HT-29 (cell line): Measurements from ENCODE around the gene SMARCC2. TPM values are rescaled to one million over a fixed set of nuclear protein-coding genes. Genes with fewer than 3 reads are reported as not detected.

Source experiments
- DNase-seq: peaks from one replicate; pipeline ENCODE4 v3.0.0-alpha.2; 2015; ENCODE audit warnings: low spot score
- total RNA-seq: library from RNA; depleted of rRNA; stranded (reverse); fragments of >200 nt; shearing (Covaris generic); gene quantifications from 2 replicates; pipeline ENCODE4 v1.2.3, GENCODE V29; 2014; rRNA removed

Gene SMARCC2
- total RNA-seq, 1 experiment from 2014 or later: 20.2 TPM

- no peak for DNase-seq
Measured at GRCh38 chr12:56126732-56127239, 62.5 kb downstream of the SMARCC2 start.

DNA sequence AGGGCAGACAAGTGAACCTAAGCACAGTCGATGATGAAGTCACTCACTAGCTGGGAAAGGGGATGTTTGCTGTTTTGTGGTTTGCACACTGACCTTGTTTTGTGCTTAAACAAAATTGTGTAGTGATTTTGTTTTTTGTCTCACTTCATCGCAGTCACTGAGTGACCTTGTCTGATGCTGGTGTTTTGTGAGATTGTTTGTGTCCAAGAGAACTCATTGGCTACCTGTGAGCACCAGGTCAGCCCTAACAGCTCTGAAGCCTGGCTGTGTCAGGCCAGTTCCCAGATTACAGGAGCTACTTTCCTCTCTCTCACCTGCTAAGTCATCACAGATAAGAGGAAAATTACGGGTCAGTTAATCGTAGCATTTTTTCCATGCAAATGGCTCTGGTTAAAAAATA, 65.2 kb downstream of the SMARCC2 start:
- no peak for DNase-seq

DNA sequence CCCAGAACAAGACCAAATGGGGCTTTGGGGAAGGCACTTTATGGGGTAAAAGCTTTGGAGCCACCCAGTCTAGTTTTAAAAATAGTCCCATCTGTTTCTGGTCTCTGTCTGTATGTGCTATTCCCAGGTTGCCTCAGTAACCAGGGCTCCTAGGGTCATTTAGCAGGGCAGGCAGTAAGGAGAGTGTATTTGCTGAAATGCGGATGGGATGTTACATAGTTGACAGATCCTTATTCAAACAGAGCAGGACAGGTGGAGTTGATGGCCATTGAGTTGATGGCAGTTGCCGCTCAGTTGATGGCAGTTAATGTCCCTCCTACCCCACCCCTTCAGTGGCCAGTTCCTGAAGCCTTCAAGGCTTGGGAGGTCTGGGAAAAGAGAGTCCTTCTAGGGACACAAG, 66.6 kb downstream of the SMARCC2 start:
- no peak for DNase-seq

- DNase-seq: no peak
Measured at GRCh38 chr12:56121204-56121870, 67.9 kb downstream of the SMARCC2 start.

GRCh38 chr12:56120158-56120846, 69.0 kb downstream of the SMARCC2 start:
- no peak for DNase-seq

DNA sequence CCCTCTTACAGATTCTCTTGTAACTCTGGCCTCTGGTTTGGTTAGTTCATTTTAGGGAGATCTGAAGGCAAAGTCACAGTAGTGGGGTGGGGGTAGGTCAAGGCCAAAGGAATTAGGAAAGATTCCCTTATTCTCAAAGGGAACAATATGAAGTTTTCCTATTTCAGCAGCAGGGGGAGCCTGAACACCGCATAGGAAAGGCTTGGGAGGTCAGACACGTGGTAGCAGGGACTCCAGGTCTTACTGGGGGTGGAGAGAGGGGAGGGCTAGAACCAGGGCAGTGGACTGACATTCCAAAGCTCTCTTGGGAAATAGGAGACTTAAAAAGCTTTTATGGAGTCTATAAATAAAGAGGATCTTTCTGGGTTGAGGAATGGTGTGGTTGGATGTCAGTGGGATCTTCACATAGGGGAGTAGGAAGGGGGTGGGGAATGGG, 69.9 kb downstream of the SMARCC2 start:
- peak; percentile 90 for DNase-seq

GRCh38 chr12:56118688-56119357, 70.5 kb downstream of the SMARCC2 start:
- no peak for DNase-seq

- DNase-seq: peak; percentile 98
Measured at GRCh38 chr12:56117778-56118687, 71.2 kb downstream of the SMARCC2 start, which contains the start of gene ZC3H10. TSS of gene ZC3H10 (plus strand) at chr12:56118266. CDS start at chr12:56120563, 2,297 bp downstream.

DNA sequence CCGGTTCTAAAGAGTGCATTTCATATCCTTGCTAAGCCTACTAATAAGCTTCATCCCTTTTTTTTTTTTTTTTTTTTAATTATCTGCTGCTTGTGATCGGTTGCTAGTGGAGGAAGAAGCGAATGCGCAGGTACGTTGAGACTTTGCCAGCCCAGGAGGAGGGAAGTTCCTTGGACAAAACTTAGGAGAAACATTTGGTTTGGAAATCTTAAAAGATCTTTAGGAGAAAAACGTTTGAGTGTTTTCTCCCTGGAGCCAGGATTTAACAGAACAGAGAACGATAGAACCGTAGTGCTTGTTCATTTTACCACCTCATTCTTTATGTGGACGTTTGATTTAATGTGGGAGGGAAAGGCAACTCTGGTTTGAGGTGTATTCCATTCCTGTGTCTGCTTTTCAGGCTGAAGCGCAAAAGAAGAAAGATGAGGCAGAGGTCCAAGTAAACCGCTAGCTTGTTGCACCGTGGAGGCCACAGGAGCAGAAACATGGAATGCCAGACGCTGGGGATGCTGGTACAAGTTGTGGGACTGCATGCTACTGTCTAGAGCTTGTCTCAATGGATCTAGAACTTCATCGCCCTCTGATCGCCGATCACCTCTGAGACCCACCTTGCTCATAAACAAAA, 72.1 kb downstream of the SMARCC2 start:
- peak; percentile 39 for DNase-seq

- DNase-seq: peak; percentile 98
Measured at GRCh38 chr12:56116267-56117081, 72.8 kb downstream of the SMARCC2 start, which contains the start of gene RPL41. TSS of gene RPL41 (plus strand) at chr12:56116633.

- peak; percentile 13 for DNase-seq
Measured at GRCh38 chr12:56115329-56115728, 74.0 kb downstream of the SMARCC2 start.

GRCh38 chr12:56114084-56114483, 75.2 kb downstream of the SMARCC2 start:
- peak; percentile 3 for DNase-seq

Other genes starting within 250 kb of the SMARCC2 start
- 2.7 and 7.6 TPM in 2 replicates for gene PMEL, start 223.4 kb downstream of the SMARCC2 start, total RNA-seq
- gene CDK2, start 222.7 kb downstream of the SMARCC2 start, total RNA-seq: 46.8 and 49.4 TPM in 2 replicates
- 32.1 and 35.0 TPM in 2 replicates for gene RAB5B, start 215.4 kb downstream of the SMARCC2 start, total RNA-seq
- gene SUOX, start 192.2 kb downstream of the SMARCC2 start, total RNA-seq: 18.1 and 21.8 TPM in 2 replicates
- 1.1 and 1.9 TPM in 2 replicates for gene IKZF4, start 168.4 kb downstream of the SMARCC2 start, total RNA-seq
- gene RPS26, start 147.6 kb downstream of the SMARCC2 start, total RNA-seq: 171 and 219 TPM in 2 replicates
- gene ERBB3, start 109.3 kb downstream of the SMARCC2 start, total RNA-seq: 136 and 141 TPM in 2 replicates
- 247 and 323 TPM in 2 replicates for gene PA2G4, start 84.9 kb downstream of the SMARCC2 start, total RNA-seq
- gene RPL41, start 72.8 kb downstream of the SMARCC2 start, total RNA-seq: 3,623 and 3,873 TPM in 2 replicates
- gene ZC3H10, start 71.2 kb downstream of the SMARCC2 start, total RNA-seq: 3.9 and 4.1 TPM in 2 replicates
- 81.1 and 103 TPM in 2 replicates for gene ESYT1, start 61.2 kb downstream of the SMARCC2 start, total RNA-seq
- 45.6 TPM in 2 replicates for gene MYL6B, start 36.9 kb downstream of the SMARCC2 start, total RNA-seq
- gene MYL6, start 31.1 kb downstream of the SMARCC2 start, total RNA-seq: 918 and 956 TPM in 2 replicates
- 94.3 and 103 TPM in 2 replicates for gene RNF41, start 32.4 kb upstream of the SMARCC2 start, total RNA-seq
- 57.1 and 69.9 TPM in 2 replicates for gene NABP2, start 34.9 kb upstream of the SMARCC2 start, total RNA-seq
- gene SLC39A5, start 40.6 kb upstream of the SMARCC2 start, total RNA-seq: 8.6 and 10.7 TPM in 2 replicates
- 8.1 and 13.4 TPM in 2 replicates for gene ANKRD52, start 68.9 kb upstream of the SMARCC2 start, total RNA-seq
- 8.6 and 20.8 TPM in 2 replicates for gene COQ10A, start 77.5 kb upstream of the SMARCC2 start, total RNA-seq
- gene CS, start 110.8 kb upstream of the SMARCC2 start, total RNA-seq: 139 and 154 TPM in 2 replicates
- gene CNPY2, start 126.5 kb upstream of the SMARCC2 start, total RNA-seq: 129 and 152 TPM in 2 replicates
- gene PAN2, start 144.5 kb upstream of the SMARCC2 start, total RNA-seq: 28.8 and 30.9 TPM in 2 replicates
- 0.08 and 0.36 TPM in 2 replicates for gene IL23A, start 149.4 kb upstream of the SMARCC2 start, total RNA-seq
- 23.4 and 30.6 TPM in 2 replicates for gene STAT2, start 170.6 kb upstream of the SMARCC2 start, total RNA-seq
- gene APOF, start 173.4 kb upstream of the SMARCC2 start, total RNA-seq: not detected in 2 replicates